AG10803 (cell line): ENCODE data around the gene SCGB2B2.
"Not testable (repeated sequence)": the region's sequence is repeated elsewhere in the genome, so short reads cannot be mapped to it uniquely, and the experiment has no call there.

Source experiments
- DNase-seq: peaks from one replicate; pipeline ENCODE4 v3.0.0; 2010; ENCODE audit warnings: low read depth
- H3K4me3 ChIP-seq: 2 replicates; pipeline ENCODE4 v1.5.1; 2011; ENCODE audit warnings: mild to moderate bottlenecking, low read length, control low read depth
- CTCF ChIP-seq: conservative IDR thresholded peaks from 2 replicates; pipeline ENCODE4 v1.5.1; 2011; ENCODE audit warnings: mild to moderate bottlenecking, low read length, control low read depth, inconsistent platforms

SCGB2B2 gene

GRCh38 chr19:34711890-34712289 lies 34.9 kb upstream of the SCGB2B2 start:
- DNase-seq, result no peak
- H3K4me3 ChIP-seq, result no peak overlapping the region
- TF ChIP-seq CTCF, result no peak

- H3K4me3 ChIP-seq, result no peak overlapping the region
- TF ChIP-seq CTCF, result no peak
- DNase-seq, result no peak
Observed at GRCh38 chr19:34707661-34708060, 30.7 kb upstream of the SCGB2B2 start.

GRCh38 chr19:34692549-34692948 lies 15.6 kb upstream of the SCGB2B2 start:
- TF ChIP-seq CTCF, result no peak
- no peak overlapping the region for H3K4me3 ChIP-seq
- DNase-seq, result no peak

GRCh38 chr19:34690372-34690771 lies 13.4 kb upstream of the SCGB2B2 start:
- no peak for DNase-seq
- H3K4me3 ChIP-seq, result no peak overlapping the region
- TF ChIP-seq CTCF, result no peak

GRCh38 chr19:34688592-34688991 lies 11.6 kb upstream of the SCGB2B2 start:
- H3K4me3 ChIP-seq, result no peak overlapping the region
- no peak for DNase-seq
- TF ChIP-seq CTCF, result no peak

- H3K4me3 ChIP-seq, result no peak overlapping the region
- no peak for DNase-seq
- no peak for TF ChIP-seq CTCF
Observed at GRCh38 chr19:34687348-34687747, 10.4 kb upstream of the SCGB2B2 start.

- no peak overlapping the region for H3K4me3 ChIP-seq
- no peak for TF ChIP-seq CTCF
- no peak for DNase-seq
Observed at GRCh38 chr19:34686455-34686854, 9.5 kb upstream of the SCGB2B2 start.

- H3K4me3 ChIP-seq, DNase-seq: not testable (repeated sequence)
Observed at GRCh38 chr19:34685266-34685665, 8.3 kb upstream of the SCGB2B2 start.
